ENCODE measurements around the gene PPP1R13B. TPM values are rescaled to one million over a fixed set of nuclear protein-coding genes. Genes with fewer than 3 reads are reported as not detected.

PPP1R13B gene
- total RNA-seq, 1 donor from 2014 or later = 14.1 TPM

GRCh38 chr14:103741876-103742275 lies 105.5 kb downstream of the PPP1R13B start:
- DNase-seq = no peak

DNA sequence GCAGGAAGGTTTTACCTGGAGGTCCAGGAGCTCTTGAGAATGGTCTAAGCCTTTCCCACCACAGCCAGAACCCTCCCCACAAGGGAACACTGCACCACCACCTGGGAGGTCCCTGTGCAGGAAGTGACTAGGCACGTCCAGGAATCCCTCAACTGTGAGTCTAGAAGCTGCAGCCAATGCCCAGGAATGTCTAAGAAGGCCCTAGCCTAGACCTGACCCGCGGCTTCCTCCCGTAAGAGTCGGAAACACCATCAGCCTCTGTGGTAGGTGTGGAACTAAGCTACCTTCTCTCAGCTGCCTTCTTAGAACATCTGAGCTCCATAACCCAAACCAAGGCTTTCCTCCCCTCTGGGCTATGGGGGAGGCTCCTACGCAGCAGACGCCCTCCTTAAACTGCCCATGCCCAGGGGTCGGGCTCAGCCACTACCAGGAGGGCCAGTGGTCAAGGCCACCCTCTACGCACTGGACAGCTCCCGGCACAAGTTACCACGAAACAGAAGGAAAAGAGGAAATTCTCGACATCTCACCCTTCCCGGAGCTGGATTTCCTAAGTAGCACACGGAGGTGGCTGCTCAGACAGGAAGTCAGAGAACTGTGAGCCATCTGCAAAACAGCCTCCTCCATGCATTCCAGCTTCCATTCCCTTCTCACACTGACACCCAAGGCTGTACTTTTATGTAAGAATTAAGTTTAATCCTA lies 106.2 kb downstream of the PPP1R13B start:
- no peak for DNase-seq

GRCh38 chr14:103739793-103740501 lies 107.4 kb downstream of the PPP1R13B start:
- DNase-seq = no peak

DNA sequence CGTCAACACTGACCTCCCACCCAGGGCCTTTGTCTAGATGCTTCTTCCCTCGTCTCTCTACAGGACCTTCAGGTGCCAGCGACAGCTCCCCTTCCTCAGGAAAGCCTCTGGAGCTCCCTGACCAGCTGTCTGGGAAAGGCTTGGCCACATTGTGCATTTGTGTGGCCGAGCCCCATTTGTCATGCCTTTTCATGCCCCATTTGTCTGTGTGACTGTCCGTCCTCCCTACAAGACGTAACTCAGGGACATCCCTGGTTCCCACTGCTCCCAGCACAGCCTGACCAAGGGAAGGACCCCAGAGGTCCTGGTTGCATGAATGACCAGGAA lies 107.9 kb downstream of the PPP1R13B start:
- no peak for DNase-seq

DNA sequence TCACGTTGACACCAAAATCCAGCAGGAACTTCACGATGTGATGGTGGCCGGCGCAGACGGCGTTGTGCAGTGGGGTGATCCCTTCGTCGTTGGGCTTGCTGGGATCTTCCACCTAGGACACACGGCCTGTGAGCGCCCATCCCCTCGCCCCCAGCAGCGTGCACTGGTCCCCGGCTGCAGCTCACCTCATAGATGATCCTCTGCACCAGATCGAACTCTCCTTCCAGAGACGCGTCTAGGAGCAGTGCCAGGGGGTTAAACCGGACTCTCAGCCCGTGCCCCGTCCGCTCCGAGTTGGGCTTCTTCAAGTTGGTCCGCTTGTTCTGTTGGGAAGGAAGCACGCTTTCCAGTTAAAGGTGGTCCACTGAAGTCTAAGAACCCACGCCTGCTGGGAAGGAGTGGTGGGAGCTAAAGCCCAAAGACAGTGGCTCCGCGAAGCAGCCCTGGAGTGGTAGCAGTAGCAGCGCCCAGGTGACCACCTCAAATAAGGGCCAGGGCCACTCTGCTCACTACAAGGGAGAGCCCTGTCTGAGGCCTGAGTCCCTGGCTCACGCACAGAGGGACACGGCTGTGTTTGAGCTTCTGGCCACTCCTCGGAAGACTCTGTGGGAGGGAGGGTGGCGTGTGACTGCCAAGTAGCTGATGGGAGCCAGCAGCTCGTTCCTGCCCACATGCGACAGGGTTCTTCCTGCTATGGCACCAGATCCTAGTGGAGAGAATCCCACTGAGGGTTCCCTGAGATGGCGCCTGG lies 108.5 kb downstream of the PPP1R13B start:
- no peak for DNase-seq

- DNase-seq = no peak
Measured at GRCh38 chr14:103738166-103738565, 109.2 kb downstream of the PPP1R13B start.

GRCh38 chr14:103737432-103738045 lies 109.8 kb downstream of the PPP1R13B start:
- DNase-seq = no peak

- DNase-seq = no peak
Measured at GRCh38 chr14:103736546-103737431, 110.6 kb downstream of the PPP1R13B start.

DNA sequence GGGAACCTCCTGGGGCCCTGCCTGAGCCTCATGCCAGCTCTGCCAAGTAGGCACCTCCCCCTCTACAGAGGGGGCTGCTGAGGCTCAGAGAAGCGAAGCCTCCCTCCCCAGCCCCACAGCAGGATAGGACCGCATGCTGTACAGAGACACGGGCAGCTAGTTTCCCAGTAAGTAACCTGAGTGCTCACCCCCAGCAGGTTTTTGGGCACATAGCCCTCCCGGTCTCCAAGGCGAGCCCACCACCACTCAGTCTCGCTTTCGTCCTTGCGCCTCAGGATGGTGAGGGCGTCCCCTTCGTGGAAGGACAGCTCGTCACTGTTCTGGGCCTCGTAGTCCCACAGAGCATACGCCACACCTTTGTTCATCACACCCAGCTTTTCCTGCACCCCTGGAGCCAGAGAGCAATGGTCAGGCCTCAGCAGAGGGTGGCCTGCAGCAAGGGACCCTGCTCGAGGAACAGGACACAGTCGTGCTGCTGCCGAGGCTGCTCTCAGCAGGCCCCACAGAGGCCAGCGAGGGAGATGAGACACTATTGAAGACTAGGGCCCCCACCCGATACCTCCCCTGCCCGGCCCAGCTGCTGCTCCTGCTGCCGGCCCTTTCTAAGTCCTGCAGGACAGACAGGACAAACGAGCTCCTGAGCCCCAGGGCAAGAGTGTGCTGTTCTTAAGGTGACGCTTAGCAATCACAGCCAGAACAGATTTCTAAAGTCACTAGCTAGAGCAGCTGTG lies 111.4 kb downstream of the PPP1R13B start:
- no peak for DNase-seq

- DNase-seq = no peak
Measured at GRCh38 chr14:103735439-103735814, 111.9 kb downstream of the PPP1R13B start.

- DNase-seq = no peak
Measured at GRCh38 chr14:103735022-103735421, 112.4 kb downstream of the PPP1R13B start.

DNA sequence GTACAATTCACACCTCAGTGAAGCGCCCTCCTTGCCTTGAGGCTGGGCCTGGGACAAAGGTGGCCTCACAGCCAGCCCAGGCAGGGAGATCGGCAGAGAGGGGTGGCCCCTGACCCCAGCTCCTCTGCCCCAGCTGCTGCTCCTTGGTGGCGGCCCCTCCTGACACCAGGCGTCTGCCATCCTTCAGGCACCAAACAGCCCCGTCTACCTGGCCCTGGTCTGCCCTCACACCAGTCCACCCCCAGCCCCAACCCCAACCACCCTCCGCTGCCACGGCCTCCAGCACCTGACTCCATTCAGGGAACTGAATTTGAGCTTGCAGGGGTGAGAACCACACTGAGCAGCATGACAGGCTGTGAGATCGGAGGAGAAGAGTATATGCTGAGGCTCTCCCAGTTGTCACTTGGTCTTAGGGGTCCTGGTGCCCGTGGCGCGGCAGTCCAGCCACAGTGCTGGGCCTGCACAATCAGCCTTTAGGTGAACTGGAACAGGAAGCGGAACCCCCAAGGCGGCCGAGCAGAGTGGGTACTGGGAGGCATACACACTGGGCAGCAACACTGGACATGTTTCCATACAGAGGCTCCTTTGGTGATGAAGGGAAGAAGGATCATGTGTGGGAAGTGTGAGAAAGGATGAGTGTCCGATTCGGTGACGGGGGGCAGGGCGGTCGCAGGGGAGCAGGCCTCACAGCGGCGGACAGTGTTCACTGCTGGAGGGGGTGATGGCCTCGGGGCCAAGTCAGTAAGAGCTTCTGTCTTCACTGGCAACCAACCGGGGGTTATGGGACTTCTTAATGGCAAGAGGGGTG lies 113.1 kb downstream of the PPP1R13B start:
- DNase-seq = no peak

GRCh38 chr14:103733651-103734050 lies 113.7 kb downstream of the PPP1R13B start:
- DNase-seq = no peak

- no peak for DNase-seq
Measured at GRCh38 chr14:103732868-103733620, 114.3 kb downstream of the PPP1R13B start.

DNA sequence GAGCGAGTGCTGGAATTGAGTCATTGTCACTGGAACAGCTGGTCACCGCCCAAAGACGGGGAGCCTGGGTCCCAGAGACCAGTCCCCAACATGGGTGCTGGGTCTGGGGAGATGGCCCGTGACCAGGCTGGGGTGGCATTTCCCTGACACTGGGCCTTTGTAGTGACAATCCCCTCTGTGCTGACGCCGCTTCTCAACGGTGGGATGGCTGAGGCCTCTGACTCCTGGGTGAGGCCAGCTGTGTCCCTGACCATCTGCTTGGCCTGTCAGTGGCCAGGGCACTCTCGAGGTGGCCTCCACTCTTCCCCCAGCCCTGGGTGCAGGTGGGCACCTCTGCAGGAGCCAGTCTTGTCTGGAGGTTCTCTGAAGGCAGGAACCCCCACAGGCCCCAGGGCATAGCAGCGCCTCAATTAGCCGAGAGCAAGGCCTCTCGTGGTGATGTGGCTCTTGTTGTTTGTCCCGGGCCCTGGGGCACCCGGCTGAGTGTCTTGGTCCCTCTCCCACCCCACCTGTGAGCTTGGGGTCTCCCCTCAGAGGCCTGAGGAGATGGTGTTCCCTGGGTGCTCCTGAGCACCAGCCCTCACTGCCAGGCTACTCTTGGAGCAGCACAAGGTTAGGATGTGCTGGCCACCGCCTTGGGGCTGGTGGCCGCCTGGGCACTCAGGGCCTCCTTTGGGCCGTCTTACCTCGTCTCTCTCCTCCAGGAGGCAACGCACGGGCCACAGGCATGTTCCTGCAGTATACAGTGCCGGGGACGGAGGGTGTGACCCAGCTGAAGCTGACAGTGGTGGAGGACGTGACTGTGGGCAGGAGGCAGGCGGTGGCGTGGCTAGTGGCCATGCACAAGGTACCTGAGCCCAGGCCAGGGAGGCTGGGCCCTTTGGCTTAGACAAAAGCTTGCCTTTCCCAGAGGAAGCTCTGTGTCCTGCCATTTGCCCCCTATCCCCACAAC lies 115.2 kb downstream of the PPP1R13B start:
- no peak for DNase-seq

DNA sequence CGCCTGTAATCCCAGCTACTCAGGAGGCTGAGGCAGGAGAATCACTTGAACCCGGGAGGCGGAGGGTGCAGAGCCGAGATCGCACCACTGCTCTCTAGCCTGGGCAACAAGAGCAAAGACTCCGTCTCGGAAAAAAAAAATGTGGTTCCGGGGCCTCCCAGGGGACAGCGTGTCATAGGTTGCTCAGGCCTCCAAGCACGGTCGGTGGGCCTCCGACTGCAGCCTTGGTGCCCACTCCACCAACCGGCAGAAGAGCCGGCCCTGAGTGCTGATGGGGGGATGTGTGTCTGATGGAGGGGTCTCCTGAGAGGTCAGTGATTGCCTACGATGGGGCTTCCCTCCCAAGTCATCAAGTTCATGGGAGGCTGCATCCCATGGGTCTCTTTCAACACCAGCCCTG lies 115.9 kb downstream of the PPP1R13B start:
- no peak for DNase-seq

- no peak for DNase-seq
Measured at GRCh38 chr14:103730490-103731035, 116.8 kb downstream of the PPP1R13B start.

Data from tongue (tissue), 2 donors.